ENCODE measurements around the gene MYO5B.

GRCh38 chr18:49844903-49845302 is 350.0 kb downstream of the MYO5B start:
- no peak for TF ChIP-seq CTCF (IDR thresholded peaks at IDR 0.05)
- no peak for TF ChIP-seq FOXJ3 (CRISPR knock-in tag; IDR thresholded peaks at IDR 0.05)
- no peak for TF ChIP-seq NRF1 (IDR thresholded peaks at IDR 0.05; ENCODE audit: low read depth, low read length)
- TF ChIP-seq, protein P1, sequence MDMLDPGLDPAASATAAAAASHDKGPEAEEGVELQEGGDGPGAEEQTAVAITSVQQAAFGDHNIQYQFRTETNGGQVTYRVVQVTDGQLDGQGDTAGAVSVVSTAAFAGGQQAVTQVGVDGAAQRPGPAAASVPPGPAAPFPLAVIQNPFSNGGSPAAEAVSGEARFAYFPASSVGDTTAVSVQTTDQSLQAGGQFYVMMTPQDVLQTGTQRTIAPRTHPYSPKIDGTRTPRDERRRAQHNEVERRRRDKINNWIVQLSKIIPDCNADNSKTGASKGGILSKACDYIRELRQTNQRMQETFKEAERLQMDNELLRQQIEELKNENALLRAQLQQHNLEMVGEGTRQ (IDR thresholded peaks at IDR 0.05; ENCODE audit: borderline replicate concordance, low read depth, low read length) = no peak
- TF ChIP-seq TAF1 (IDR thresholded peaks at IDR 0.05; ENCODE audit: borderline replicate concordance, low read depth, low read length) = no peak
- TF ChIP-seq, protein P2, sequence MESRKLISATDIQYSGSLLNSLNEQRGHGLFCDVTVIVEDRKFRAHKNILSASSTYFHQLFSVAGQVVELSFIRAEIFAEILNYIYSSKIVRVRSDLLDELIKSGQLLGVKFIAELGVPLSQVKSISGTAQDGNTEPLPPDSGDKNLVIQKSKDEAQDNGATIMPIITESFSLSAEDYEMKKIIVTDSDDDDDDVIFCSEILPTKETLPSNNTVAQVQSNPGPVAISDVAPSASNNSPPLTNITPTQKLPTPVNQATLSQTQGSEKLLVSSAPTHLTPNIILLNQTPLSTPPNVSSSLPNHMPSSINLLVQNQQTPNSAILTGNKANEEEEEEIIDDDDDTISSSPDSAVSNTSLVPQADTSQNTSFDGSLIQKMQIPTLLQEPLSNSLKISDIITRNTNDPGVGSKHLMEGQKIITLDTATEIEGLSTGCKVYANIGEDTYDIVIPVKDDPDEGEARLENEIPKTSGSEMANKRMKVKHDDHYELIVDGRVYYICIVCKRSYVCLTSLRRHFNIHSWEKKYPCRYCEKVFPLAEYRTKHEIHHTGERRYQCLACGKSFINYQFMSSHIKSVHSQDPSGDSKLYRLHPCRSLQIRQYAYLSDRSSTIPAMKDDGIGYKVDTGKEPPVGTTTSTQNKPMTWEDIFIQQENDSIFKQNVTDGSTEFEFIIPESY (IDR thresholded peaks at IDR 0.05; ENCODE audit: borderline replicate concordance, low read depth) = no peak
- TF ChIP-seq RXRA (IDR thresholded peaks at IDR 0.05; ENCODE audit: borderline replicate concordance, low read depth) = no peak
- no peak for TF ChIP-seq TEAD4 (IDR thresholded peaks at IDR 0.05; ENCODE audit: borderline replicate concordance, insufficient read depth)
- TF ChIP-seq EP300 (IDR thresholded peaks at IDR 0.05; ENCODE audit: borderline replicate concordance in 1 of 2, low read depth in 1 of 2, low read length in 1 of 2) = no peak

All from SK-N-SH (cell line).